ENCODE results near the gene PCBP3.
"Not testable (repeated sequence)": the region's sequence is repeated elsewhere in the genome, so short reads cannot be mapped to it uniquely, and the experiment has no call there.

PCBP3 gene

GRCh38 chr21:45828580-45829570 is 185.3 kb downstream of the PCBP3 start:
- DNase-seq (ENCODE audit: low read depth in 2 of 2) = no peak

GRCh38 chr21:45829668-45830067 is 186.1 kb downstream of the PCBP3 start:
- DNase-seq (ENCODE audit: low read depth in 2 of 2) = no peak

GRCh38 chr21:45830221-45830640 is 186.7 kb downstream of the PCBP3 start:
- DNase-seq (ENCODE audit: low read depth in 2 of 2) = no peak

GRCh38 chr21:45830720-45831366 is 187.3 kb downstream of the PCBP3 start:
- DNase-seq (ENCODE audit: low read depth in 2 of 2) = no peak

GRCh38 chr21:45831991-45832740 is 188.6 kb downstream of the PCBP3 start:
- DNase-seq (ENCODE audit: low read depth in 2 of 2) = no peak

- DNase-seq (ENCODE audit: low read depth in 2 of 2) = not testable (repeated sequence)
Observed at GRCh38 chr21:45832741-45833235, 189.3 kb downstream of the PCBP3 start.

- DNase-seq (ENCODE audit: low read depth in 2 of 2) = no peak
Observed at GRCh38 chr21:45833414-45833813, 189.9 kb downstream of the PCBP3 start.

- no peak for DNase-seq (ENCODE audit: low read depth in 2 of 2)
Observed at GRCh38 chr21:45834026-45834715, 190.6 kb downstream of the PCBP3 start.

GRCh38 chr21:45834821-45835293 is 191.3 kb downstream of the PCBP3 start:
- no peak for DNase-seq (ENCODE audit: low read depth in 2 of 2)

DNA sequence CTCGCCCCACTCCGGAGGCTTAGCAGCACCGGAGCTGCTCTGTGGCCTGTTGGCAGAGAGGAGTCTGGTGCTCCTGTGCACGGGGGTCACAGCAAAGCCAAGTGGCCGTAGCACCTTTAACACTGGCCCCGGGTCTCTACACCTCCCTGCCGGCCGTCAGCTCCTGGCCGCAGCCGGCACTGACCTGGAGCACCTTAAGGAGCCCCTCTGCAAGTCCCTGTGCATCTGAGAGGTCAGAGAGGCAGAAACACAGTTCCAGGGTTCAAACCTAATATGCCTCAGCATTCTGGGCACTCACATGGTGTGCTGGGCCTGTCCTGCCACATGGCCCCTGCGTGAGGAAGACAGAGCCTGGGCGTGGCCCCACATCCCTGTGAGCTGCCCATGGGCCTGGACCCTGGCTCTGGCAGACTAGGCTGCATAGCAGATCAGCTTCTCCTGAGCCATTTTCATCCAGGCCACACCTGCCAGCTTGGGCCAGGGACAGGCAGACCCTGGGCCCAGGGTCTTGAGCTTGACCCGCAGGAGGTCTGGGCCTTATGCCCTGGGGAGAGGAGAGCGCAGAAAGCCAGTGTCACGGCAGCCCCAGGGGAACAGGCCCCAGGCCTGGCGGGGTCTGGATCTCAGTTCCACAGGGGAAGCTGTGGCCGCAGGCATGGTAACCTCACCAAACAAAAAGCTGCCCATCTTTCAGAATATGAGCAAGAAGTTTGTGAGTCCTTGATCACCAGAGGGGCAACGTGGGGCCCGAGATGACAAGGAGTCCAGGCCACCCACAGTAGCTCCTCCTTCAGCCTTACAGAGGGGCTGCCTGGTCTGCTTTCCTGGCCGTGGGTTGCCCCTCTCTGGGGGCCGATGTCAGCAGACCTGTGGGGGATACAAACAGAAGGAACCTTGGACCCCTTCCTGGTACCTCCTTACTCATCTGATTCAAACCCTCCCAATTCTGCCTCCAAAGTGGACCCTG is 192.1 kb downstream of the PCBP3 start:
- no peak for DNase-seq (ENCODE audit: low read depth in 2 of 2)

DNA sequence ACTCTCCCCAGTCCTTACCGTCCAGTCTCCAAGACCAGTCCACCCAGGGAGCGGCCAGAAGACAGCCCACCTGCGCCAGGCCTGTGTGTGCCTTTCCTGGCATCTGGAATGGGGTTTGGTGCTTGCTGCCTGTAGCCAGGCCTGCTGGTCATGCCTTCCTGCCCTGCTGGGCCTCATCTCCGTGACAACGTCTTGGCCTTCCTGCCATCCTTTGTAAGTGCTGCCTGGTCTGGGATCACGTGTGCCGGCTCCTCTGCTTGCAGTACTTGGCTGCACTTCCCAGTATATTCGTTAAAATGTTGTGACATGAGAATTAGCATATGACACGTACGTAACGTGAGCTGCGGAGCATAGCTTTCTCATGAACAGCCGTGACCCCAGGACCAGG is 192.7 kb downstream of the PCBP3 start:
- no peak for DNase-seq (ENCODE audit: low read depth in 2 of 2)

DNA sequence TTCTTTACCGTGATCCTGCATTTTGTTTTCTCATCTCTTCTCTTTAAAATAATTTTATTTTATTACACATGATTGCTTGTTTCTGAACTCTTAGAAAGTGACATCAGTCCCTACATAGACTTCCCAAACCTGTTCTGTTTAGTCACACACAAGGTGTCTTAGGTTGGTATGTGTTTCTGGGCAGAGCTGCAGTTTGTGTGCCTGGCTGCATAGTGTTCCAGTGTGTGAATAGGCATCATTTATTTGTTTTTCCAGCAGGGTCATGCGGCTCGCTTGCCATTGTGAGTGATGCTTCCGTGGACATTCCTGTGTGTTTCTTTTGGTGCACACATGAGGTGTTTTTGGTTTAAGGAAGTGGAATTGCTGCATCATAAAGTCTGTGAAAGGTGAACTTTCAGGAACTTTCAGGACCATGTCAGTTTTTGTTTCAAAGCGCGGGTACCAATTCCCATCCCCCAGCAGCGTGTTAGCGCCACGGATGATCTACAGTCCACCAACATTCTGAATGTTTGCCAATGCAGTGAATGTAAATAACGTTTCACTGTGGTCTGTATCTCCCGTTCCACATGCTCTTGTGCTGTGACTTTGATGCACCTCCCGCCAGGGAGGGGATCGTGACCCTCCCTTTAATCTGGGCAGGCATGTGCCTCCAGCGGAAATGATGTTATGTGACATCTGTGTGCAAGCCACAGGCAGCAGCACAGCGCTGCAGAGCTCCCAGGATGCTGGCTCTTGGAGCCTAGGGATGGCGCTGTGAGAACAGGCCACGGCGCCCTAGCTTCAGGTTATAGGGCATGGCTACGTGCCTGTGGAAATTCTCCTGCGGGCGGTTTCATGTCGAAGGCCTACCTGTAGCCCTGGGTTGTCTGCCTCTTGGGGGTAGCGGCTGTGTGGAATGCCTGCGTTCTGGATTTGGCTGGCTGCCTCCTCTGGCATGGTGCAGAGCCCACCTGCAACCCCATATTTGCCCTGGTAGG is 193.5 kb downstream of the PCBP3 start:
- no peak for DNase-seq (ENCODE audit: low read depth in 2 of 2)

DNA sequence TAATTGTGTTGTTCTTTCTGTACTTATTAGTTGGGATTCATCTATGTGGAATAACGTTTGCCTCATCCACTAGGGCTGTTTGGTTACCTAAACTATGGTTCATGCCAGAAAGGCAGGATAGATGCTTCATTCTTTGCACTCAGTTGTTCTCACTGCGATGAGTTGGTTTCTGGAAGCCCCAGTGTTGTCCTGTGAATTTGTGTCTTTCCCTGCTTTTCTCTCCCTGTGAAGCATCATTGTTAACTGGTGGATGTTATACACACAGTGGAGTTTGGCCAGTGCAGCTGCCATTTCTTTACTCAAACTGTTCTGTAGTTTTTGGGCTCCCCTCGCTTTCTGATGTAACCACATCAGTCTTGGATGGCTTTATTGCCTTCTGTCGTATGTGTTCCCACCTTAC is 194.4 kb downstream of the PCBP3 start:
- DNase-seq (ENCODE audit: low read depth in 2 of 2) = no peak

DNA sequence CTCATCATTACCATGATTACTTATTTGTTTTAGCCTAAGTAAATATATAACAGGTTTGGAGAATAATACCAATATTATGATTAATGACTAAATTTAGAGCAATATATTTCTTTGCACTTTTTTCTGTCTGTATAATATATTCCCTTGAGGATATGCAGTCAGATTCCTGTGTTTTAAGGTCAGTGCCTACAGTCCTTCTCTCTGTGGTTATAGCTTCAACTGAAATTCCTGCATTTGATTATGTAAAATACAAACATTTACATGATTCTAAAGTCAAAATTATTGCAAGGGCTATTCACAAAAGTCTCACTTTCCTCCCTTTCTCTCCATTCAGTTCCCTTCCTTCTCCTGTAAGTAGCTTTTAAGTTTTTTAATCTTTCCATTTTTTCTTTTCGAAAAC is 195.1 kb downstream of the PCBP3 start:
- DNase-seq (ENCODE audit: low read depth in 2 of 2) = no peak

DNA sequence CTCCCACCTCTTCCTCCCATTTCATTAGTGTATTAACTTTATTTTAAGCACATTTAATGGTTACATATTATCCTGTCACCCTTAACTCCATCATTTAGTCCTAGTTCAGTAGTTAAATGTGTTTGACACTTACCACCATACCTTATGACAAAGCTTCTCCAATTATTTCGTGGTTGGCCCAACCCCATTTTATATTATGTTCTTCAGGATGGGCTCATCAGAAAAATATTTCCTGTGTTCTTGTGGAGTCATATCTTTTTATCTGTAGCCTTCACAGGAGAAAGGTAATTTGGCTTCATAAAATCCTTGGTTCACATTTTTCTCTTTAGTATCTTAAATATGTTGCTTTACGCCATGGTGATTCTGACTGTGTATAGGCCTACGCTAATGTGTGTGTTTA is 195.7 kb downstream of the PCBP3 start:
- no peak for DNase-seq (ENCODE audit: low read depth in 2 of 2)

DNA sequence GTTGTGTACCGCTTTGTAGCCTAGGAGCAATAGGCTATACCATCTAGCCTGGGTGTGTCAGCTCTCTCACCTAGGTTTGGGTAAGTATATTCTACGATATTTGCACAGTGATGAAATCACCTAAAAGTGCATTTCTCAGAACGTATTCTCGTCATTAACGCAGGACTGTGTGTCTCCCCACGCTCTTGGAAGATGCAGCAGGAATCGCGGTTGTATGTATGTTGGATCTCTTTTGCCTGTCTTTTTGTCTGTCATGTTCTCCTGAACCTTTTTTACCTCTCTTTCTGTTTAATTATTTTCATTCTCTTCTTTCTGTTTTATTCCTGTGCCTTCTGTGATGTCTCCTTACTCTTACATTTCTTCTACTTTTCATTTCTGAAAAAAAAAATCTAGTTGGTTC is 197.5 kb downstream of the PCBP3 start:
- DNase-seq (ENCODE audit: low read depth in 2 of 2) = no peak

- DNase-seq (ENCODE audit: low read depth in 2 of 2) = no peak
Observed at GRCh38 chr21:45843426-45843825, 199.9 kb downstream of the PCBP3 start.

- DNase-seq (ENCODE audit: low read depth in 2 of 2) = no peak
Observed at GRCh38 chr21:45844181-45844580, 200.7 kb downstream of the PCBP3 start.

Measured in activated CD4-positive, alpha-beta T cell treated with anti-CD3 and anti-CD28 coated beads for 24 hours (primary cell).